Left ventricle myocardium inferior (tissue), 1 donor: ENCODE data around the gene DYRK1B. TPM values are rescaled to one million over a fixed set of nuclear protein-coding genes. Genes with fewer than 3 reads are reported as not detected.
A peak's percentile ranks its signal among the peaks of the same experiment; 100 is the strongest.
"Not testable (repeated sequence)": the region's sequence is repeated elsewhere in the genome, so short reads cannot be mapped to it uniquely, and the experiment has no call there.

Source experiments
- DNase-seq: peaks from one replicate; pipeline ENCODE4 v3.0.0-alpha.2; 2020
- H3K27ac ChIP-seq: fragments of 200-600 bp; replicated peaks from 2 replicates; pipeline ENCODE4 v1.8.0; 2021
- H3K27me3 ChIP-seq: fragments of 200-600 bp; 2 replicates; pipeline ENCODE4 v1.8.0; 2021; ENCODE audit warnings: low read depth
- H3K36me3 ChIP-seq: fragments of 200-600 bp; 2 replicates; pipeline ENCODE4 v1.8.0; 2021
- H3K4me1 ChIP-seq: fragments of 200-600 bp; 2 replicates; pipeline ENCODE4 v1.8.0; 2021
- H3K4me3 ChIP-seq: fragments of 200-600 bp; 2 replicates; pipeline ENCODE4 v1.8.0; 2021; ENCODE audit warnings: mild to moderate bottlenecking, moderate library complexity
- H3K9me3 ChIP-seq: fragments of 200-600 bp; replicated peaks from 2 replicates; pipeline ENCODE4 v1.8.0; 2021
- intact Hi-C: fragments of 100-400 bp; cut with micrococcal nuclease; formaldehyde crosslinking; loops from one replicate; pipeline ENCODE4 v1.11.0; 2022
- long read RNA-seq: library from polyadenylated mRNA; unstranded; transcript quantifications from one replicate; pipeline ENCODE4 v2.0.0, GENCODE V29; 2021
- total RNA-seq: library from RNA; stranded (reverse); fragmentation: NEBNext Ultra II Directional; extraction: Animal tissue kit (Norgen Biotek cat#: 25700); gene quantifications from one replicate; pipeline ENCODE4 v1.2.1, GENCODE V29; 2021
- TF ChIP-seq, protein P1 (sequence below): fragments of 200-600 bp; IDR thresholded peaks from 2 replicates; pipeline ENCODE4 v1.8.0; 2021; ENCODE audit warnings: antibody characterized with exemption, mild to moderate bottlenecking, borderline replicate concordance
- donor health status: DM: no; HTN: yes; CAD: no; lungs with severe emphysema.

Gene DYRK1B
- total RNA-seq, result 30.2 TPM
- long read RNA-seq, transcript DYRK1B-204 (11 exons, 2,724 nt), result minor isoform, 7 of 47 reads
- long read RNA-seq, transcript DYRK1B-201 (11 exons, 2,535 nt), result major isoform, 25 of 47 reads
- long read RNA-seq, partial matches to known transcripts, result 8 of 47 reads
- long read RNA-seq, other reads (novel, unspliced or antisense), result 4 of 47 reads

- intact Hi-C loops, result no loop called here
- peaks cover 73% of the 10 kb centered on the region for H3K36me3 ChIP-seq
- H3K9me3 ChIP-seq, result no peaks in the 10 kb centered on the region
- TF ChIP-seq, protein P1, sequence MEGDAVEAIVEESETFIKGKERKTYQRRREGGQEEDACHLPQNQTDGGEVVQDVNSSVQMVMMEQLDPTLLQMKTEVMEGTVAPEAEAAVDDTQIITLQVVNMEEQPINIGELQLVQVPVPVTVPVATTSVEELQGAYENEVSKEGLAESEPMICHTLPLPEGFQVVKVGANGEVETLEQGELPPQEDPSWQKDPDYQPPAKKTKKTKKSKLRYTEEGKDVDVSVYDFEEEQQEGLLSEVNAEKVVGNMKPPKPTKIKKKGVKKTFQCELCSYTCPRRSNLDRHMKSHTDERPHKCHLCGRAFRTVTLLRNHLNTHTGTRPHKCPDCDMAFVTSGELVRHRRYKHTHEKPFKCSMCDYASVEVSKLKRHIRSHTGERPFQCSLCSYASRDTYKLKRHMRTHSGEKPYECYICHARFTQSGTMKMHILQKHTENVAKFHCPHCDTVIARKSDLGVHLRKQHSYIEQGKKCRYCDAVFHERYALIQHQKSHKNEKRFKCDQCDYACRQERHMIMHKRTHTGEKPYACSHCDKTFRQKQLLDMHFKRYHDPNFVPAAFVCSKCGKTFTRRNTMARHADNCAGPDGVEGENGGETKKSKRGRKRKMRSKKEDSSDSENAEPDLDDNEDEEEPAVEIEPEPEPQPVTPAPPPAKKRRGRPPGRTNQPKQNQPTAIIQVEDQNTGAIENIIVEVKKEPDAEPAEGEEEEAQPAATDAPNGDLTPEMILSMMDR, result no peak
- H3K4me1 ChIP-seq, result peaks cover 28% of the 10 kb centered on the region
- H3K27me3 ChIP-seq, result no peaks in the 10 kb centered on the region
- H3K27ac ChIP-seq, result peak within 1 kb of the TSS; percentile 90
- peak within 1 kb of the TSS; percentile 91 for H3K4me3 ChIP-seq
- DNase-seq, result peak; percentile 98
Measured at GRCh38 chr19:39833464-39834286, at the start of gene DYRK1B. TSS of gene DYRK1B (minus strand) at chr19:39834162. CDS start at chr19:39831867, 2,295 bp downstream.

DNA sequence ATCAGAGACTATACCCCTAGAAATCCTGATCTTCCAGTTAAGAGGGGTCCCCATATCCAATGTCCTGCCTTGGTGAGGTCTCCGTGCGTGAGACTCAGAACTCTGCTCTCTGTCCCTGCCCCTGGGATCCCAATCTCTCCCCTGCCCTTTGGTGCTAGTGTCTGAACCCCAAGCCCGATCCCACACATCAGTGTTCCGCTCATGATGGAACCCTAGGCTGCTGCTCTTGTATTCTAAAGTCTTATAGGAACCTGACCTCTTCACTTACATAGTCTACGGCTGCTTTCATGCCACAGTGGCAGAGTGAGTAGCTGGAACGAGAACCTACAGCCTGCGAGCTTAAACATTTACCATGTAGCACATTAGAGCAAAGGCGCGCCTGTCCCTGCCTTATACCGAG, 48.7 kb upstream of the DYRK1B start:
- peaks cover 17% of the 10 kb centered on the region for H3K27me3 ChIP-seq
- H3K4me1 ChIP-seq, H3K4me3 ChIP-seq, intact Hi-C loops, H3K27ac ChIP-seq, H3K36me3 ChIP-seq, H3K9me3 ChIP-seq, DNase-seq: not testable (repeated sequence)

GRCh38 chr19:39881495-39882110, 47.6 kb upstream of the DYRK1B start:
- intact Hi-C loops, H3K9me3 ChIP-seq, DNase-seq, H3K4me1 ChIP-seq, H3K36me3 ChIP-seq, H3K4me3 ChIP-seq, H3K27ac ChIP-seq: not testable (repeated sequence)
- peaks cover 17% of the 10 kb centered on the region for H3K27me3 ChIP-seq

DNA sequence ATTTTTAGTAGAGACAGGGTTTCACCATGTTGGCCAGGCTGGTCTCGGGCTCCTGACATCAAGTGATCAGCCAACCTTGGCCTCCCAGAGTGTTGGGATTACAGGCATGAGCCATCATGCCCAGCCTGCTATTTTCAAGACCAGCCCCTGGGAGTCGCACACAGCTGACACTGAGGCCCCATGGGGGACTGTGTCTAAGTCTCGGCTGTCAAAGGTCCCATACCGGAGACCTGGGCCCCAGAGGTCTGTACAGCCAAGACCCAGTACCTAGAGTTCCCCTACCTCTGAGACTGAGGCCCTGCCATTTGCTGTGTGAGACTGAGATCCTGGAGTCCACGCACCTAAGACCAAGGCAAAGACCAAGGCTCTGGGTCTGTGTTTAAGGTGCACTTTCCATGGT, 46.3 kb upstream of the DYRK1B start:
- DNase-seq, H3K4me1 ChIP-seq, H3K9me3 ChIP-seq, intact Hi-C loops, H3K27ac ChIP-seq, H3K36me3 ChIP-seq, H3K4me3 ChIP-seq: not testable (repeated sequence)
- peaks cover 27% of the 10 kb centered on the region for H3K27me3 ChIP-seq

- intact Hi-C loops, H3K4me1 ChIP-seq, H3K9me3 ChIP-seq, H3K36me3 ChIP-seq, H3K4me3 ChIP-seq, DNase-seq, H3K27ac ChIP-seq: not testable (repeated sequence)
- peaks cover 29% of the 10 kb centered on the region for H3K27me3 ChIP-seq
Measured at GRCh38 chr19:39879796-39880195, 45.8 kb upstream of the DYRK1B start.

GRCh38 chr19:39878866-39879265, 44.9 kb upstream of the DYRK1B start:
- H3K9me3 ChIP-seq, H3K36me3 ChIP-seq, H3K4me1 ChIP-seq, intact Hi-C loops, H3K27ac ChIP-seq, H3K4me3 ChIP-seq, DNase-seq: not testable (repeated sequence)
- H3K27me3 ChIP-seq, result peaks cover 29% of the 10 kb centered on the region

DNA sequence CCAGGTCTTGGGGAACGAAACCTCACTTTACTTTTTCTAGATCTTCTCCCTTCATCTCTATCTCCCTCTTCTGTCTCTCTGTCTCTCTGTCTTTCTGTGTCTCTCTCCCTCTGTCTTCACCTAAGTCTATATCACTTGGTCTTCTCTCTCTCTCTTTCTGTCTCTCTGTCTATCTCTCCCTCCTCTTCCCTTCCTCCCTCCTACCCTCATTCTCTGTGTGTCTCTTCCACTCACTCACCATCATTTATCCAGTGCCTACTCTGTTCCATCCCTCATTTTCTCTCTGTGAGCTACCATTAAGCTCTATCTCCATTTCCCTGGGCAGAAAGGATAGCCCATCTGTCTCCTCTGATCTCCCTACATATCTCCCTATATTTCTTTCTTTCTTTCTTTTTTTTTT, 44.4 kb upstream of the DYRK1B start:
- intact Hi-C loops, result no loop called here
- no peak overlapping the region for H3K27ac ChIP-seq
- no peak for DNase-seq
- no peaks in the 10 kb centered on the region for H3K9me3 ChIP-seq
- H3K4me1 ChIP-seq, result no peaks in the 10 kb centered on the region
- H3K36me3 ChIP-seq, result no peaks in the 10 kb centered on the region
- H3K27me3 ChIP-seq, result peaks cover 29% of the 10 kb centered on the region
- H3K4me3 ChIP-seq, result no peak overlapping the region
- TF ChIP-seq, protein P1, result no peak

- H3K9me3 ChIP-seq, intact Hi-C loops, DNase-seq: not testable (repeated sequence)
Measured at GRCh38 chr19:39877982-39878381, 44.0 kb upstream of the DYRK1B start.

DNA sequence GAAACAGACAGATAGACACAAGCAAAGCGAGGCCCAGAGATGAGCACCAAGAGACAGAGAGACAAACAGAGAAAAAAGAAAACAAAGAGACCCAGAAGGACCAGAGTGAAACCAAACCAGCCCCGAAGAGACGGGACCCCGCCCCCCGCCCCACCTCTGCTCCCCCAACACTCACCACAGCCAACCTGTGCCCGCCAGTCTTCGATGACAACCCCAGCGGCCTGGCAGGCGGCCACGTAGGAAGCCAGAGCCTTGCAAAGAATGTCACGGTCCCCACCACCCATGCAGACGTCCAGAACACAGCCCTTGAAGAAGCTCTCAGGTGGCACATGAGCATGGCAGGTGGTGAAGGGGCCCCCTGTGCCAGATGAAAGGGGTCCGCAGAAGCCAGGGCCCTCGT, 43.5 kb upstream of the DYRK1B start:
- H3K27me3 ChIP-seq, result peaks cover 29% of the 10 kb centered on the region
- H3K4me1 ChIP-seq, H3K27ac ChIP-seq, DNase-seq, H3K36me3 ChIP-seq, intact Hi-C loops, H3K9me3 ChIP-seq, H3K4me3 ChIP-seq: not testable (repeated sequence)

More at GRCh38 chr19:39877982-39878381, 44.0 kb upstream of the DYRK1B start:
- H3K27me3 ChIP-seq, result peaks cover 29% of the 10 kb centered on the region
- not testable (repeated sequence) for H3K27ac ChIP-seq, H3K4me3 ChIP-seq, H3K36me3 ChIP-seq, H3K4me1 ChIP-seq

- DNase-seq, intact Hi-C loops, H3K4me1 ChIP-seq, H3K36me3 ChIP-seq, H3K4me3 ChIP-seq, H3K27ac ChIP-seq, H3K9me3 ChIP-seq: not testable (repeated sequence)
- H3K27me3 ChIP-seq, result peaks cover 29% of the 10 kb centered on the region
Measured at GRCh38 chr19:39876486-39876885, 42.5 kb upstream of the DYRK1B start.

DNA sequence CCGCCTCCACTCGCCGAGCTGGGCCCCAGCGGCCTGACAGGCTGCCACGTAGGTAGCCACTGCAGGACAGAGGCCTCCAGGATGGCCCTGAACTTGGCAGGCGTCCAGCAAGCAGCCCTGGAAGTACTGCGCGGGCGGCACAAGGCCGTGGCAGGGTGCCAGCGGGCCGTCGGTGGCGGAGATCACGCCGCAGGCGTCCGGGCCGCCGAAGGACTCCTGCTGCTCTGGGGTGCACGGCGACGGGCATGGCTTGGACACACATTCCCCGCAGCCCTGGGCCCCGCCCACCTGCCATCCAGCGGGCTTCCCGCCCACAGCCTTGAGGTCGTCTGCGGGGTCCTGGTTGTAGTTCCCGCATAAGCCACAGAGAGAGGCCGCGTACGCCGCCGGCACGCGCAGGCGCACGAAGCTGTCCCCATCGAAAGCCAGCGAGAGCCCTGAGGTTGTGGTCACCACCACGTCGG, 41.5 kb upstream of the DYRK1B start:
- H3K4me1 ChIP-seq, intact Hi-C loops, H3K4me3 ChIP-seq, H3K27ac ChIP-seq, H3K36me3 ChIP-seq, H3K9me3 ChIP-seq, DNase-seq: not testable (repeated sequence)
- peaks cover 29% of the 10 kb centered on the region for H3K27me3 ChIP-seq
